ENCODE results near the gene HSPA1L.

DNA sequence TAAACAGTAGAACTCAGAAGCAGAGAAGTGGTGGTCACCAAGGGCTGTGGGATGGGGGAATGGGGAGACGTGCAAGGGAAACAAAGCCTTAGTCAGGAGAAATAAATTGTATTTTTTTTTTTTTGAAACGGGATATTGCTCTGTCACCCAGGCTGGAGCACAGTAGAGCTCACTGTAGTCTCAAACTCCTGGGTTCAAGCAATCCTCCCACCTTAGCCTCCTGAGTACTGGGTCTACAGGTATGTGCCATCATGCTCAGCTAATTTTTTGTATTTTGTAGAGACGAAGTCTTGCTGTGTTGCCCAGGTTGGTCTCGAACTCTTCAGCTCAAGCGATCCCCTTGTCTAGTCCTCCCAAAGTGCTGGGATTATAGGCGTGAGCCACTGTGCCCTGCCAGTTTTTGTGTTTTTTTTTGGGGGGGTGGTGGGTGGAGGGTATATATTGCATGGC lies 15.8 kb upstream of the HSPA1L start:
- TF ChIP-seq, protein P1, sequence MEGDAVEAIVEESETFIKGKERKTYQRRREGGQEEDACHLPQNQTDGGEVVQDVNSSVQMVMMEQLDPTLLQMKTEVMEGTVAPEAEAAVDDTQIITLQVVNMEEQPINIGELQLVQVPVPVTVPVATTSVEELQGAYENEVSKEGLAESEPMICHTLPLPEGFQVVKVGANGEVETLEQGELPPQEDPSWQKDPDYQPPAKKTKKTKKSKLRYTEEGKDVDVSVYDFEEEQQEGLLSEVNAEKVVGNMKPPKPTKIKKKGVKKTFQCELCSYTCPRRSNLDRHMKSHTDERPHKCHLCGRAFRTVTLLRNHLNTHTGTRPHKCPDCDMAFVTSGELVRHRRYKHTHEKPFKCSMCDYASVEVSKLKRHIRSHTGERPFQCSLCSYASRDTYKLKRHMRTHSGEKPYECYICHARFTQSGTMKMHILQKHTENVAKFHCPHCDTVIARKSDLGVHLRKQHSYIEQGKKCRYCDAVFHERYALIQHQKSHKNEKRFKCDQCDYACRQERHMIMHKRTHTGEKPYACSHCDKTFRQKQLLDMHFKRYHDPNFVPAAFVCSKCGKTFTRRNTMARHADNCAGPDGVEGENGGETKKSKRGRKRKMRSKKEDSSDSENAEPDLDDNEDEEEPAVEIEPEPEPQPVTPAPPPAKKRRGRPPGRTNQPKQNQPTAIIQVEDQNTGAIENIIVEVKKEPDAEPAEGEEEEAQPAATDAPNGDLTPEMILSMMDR (conservative IDR thresholded peaks at IDR 0.05; ENCODE audit: low read depth, low read length) = no peak
- TF ChIP-seq EZH2 (IDR thresholded peaks at IDR 0.05; ENCODE audit: borderline replicate concordance, low read depth, low read length, poor library complexity, severe bottlenecking) = no peak
